Loucy (cell line): Measurements from ENCODE around the gene HS3ST5.

ENCODE experiments used
- H2AFZ ChIP-seq: fragments of 200-600 bp; sonication (generic); 2 replicates; pipeline ENCODE4 v1.6.0; 2016; ENCODE audit warnings: antibody characterized with exemption, mild to moderate bottlenecking, low read length, moderate library complexity
- H3F3A ChIP-seq: fragments of 200-600 bp; 2 replicates; pipeline ENCODE4 v1.6.0; 2016; ENCODE audit warnings: antibody characterized with exemption, low read depth, mild to moderate bottlenecking
- H3K27me3 ChIP-seq: fragments of 200-600 bp; sonication (generic); 2 replicates; pipeline ENCODE4 v1.6.1; 2014; ENCODE audit warnings: low read length, mild to moderate bottlenecking; ENCODE audit not compliant: insufficient read depth, poor library complexity, severe bottlenecking
- H3K36me3 ChIP-seq: fragments of 200-600 bp; sonication (generic); 2 replicates; pipeline ENCODE4 v1.6.1; 2016; ENCODE audit warnings: low read length; ENCODE audit not compliant: insufficient read depth
- H3K4me1 ChIP-seq: fragments of 200-600 bp; sonication (generic); 2 replicates; pipeline ENCODE4 v1.5.1; 2014; ENCODE audit warnings: low read length, mild to moderate bottlenecking; ENCODE audit not compliant: insufficient read depth, poor library complexity, severe bottlenecking
- H3K4me2 ChIP-seq: fragments of 200-600 bp; sonication (generic); 2 replicates; pipeline ENCODE4 v1.6.0; 2014; ENCODE audit warnings: antibody characterized with exemption, low read length, low read depth, mild to moderate bottlenecking; ENCODE audit not compliant: poor library complexity, severe bottlenecking
- H3K4me3 ChIP-seq: fragments of 200-600 bp; sonication (generic); 2 replicates; pipeline ENCODE4 v1.5.1; 2014; ENCODE audit warnings: low read length, mild to moderate bottlenecking, mixed read lengths; ENCODE audit not compliant: poor library complexity, severe bottlenecking
- H3K79me2 ChIP-seq: fragments of 200-600 bp; sonication (generic); 2 replicates; pipeline ENCODE4 v1.6.1; 2014; ENCODE audit warnings: low read length; ENCODE audit not compliant: insufficient read depth
- H3K9ac ChIP-seq: fragments of 200-600 bp; sonication (generic); 2 replicates; pipeline ENCODE4 v1.6.0; 2014; ENCODE audit warnings: mild to moderate bottlenecking, low read depth, low read length, moderate library complexity; ENCODE audit not compliant: poor library complexity, severe bottlenecking
- H3K9me2 ChIP-seq: fragments of 200-600 bp; sonication (generic); replicated peaks from 2 replicates; pipeline ENCODE4 v1.6.1; 2016; ENCODE audit warnings: low read depth, low read length, mixed read lengths
- H3K9me3 ChIP-seq: fragments of 200-600 bp; sonication (generic); 2 replicates; pipeline ENCODE4 v1.6.1; 2014; ENCODE audit warnings: mild to moderate bottlenecking, antibody characterized with exemption, low read length, low read depth; ENCODE audit not compliant: insufficient read depth
- H4K20me1 ChIP-seq: fragments of 200-600 bp; sonication (generic); 2 replicates; pipeline ENCODE4 v1.6.0; 2014; ENCODE audit warnings: antibody characterized with exemption, low read length, mild to moderate bottlenecking; ENCODE audit not compliant: insufficient read depth, poor library complexity, severe bottlenecking
- EZH2phosphoT487 ChIP-seq: fragments of 200-600 bp; IDR thresholded peaks from 2 replicates; pipeline ENCODE4 v1.6.1; 2018; ENCODE audit warnings: antibody characterized with exemption, mild to moderate bottlenecking, moderate library complexity, borderline replicate concordance
- TF ChIP-seq, protein P1 (sequence below): fragments of 200-600 bp; sonication (generic); conservative IDR thresholded peaks from 2 replicates; pipeline ENCODE4 v1.5.1; 2014; ENCODE audit warnings: mild to moderate bottlenecking, antibody characterized with exemption, low read length

Gene HS3ST5

DNA sequence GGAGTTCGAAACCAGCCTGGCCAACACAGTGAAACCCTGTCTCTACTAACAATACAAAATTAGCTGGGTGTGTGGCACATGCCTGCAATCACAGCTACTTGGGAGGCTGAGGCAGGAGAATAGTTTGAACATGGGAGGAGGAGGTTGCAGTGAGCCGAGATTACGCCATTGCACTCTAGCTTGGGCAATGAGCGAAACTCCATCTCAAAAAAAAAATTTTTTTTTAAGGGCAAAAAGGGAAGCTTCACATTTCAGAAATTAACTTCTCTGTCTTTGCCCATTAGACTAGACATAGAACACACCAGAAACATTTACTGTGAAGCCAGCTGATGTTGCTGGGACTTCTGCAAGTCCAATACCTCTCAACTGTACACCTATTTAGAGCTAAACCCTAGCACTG lies 281.1 kb downstream of the HS3ST5 start:
- Histone ChIP-seq H3K9me3 (no peaks in the 10 kb centered on the region), H3K4me1 (no peaks in the 10 kb centered on the region), H4K20me1 (no peaks in the 10 kb centered on the region), H3K36me3 (no peaks in the 10 kb centered on the region), H3K9me2 (no peaks in the 10 kb centered on the region), H3K9ac (no peak overlapping the region), H3F3A (no peaks in the 10 kb centered on the region), H2AFZ (no peak overlapping the region), H3K4me2 (no peak overlapping the region), H3K79me2 (no peaks in the 10 kb centered on the region), H3K4me3 (no peak overlapping the region), H3K27me3 (no peaks in the 10 kb centered on the region)
- no peak for TF ChIP-seq EZH2phosphoT487
- TF ChIP-seq, protein P1, sequence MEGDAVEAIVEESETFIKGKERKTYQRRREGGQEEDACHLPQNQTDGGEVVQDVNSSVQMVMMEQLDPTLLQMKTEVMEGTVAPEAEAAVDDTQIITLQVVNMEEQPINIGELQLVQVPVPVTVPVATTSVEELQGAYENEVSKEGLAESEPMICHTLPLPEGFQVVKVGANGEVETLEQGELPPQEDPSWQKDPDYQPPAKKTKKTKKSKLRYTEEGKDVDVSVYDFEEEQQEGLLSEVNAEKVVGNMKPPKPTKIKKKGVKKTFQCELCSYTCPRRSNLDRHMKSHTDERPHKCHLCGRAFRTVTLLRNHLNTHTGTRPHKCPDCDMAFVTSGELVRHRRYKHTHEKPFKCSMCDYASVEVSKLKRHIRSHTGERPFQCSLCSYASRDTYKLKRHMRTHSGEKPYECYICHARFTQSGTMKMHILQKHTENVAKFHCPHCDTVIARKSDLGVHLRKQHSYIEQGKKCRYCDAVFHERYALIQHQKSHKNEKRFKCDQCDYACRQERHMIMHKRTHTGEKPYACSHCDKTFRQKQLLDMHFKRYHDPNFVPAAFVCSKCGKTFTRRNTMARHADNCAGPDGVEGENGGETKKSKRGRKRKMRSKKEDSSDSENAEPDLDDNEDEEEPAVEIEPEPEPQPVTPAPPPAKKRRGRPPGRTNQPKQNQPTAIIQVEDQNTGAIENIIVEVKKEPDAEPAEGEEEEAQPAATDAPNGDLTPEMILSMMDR: no peak

DNA sequence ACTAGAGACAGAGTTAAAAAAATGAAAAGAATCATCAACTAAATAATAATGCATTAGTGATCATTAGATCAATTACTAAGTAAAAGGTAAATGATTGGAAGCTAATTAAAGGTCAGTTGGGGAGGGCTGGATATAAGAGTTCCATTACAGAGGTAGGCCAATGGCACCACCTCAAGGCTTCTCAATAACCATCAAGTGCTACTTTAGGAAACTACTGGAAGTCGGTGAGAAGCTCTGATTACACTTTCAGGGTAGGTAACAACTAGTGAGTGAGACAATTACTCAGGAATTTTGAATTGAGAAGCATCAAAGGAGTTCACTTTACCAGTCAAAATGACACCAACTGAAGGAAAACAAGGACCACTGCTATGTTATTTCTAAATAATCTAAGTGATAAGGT lies 281.7 kb downstream of the HS3ST5 start:
- no peaks in the 10 kb centered on the region for H3K9me2 ChIP-seq
- H3K27me3 ChIP-seq: no peaks in the 10 kb centered on the region
- H3K36me3 ChIP-seq: no peaks in the 10 kb centered on the region
- H3K4me3 ChIP-seq: no peak overlapping the region
- no peak overlapping the region for H3K4me2 ChIP-seq
- H3F3A ChIP-seq: no peaks in the 10 kb centered on the region
- H3K79me2 ChIP-seq: no peaks in the 10 kb centered on the region
- no peaks in the 10 kb centered on the region for H3K4me1 ChIP-seq
- H3K9me3 ChIP-seq: no peaks in the 10 kb centered on the region
- H2AFZ ChIP-seq: no peak overlapping the region
- no peaks in the 10 kb centered on the region for H4K20me1 ChIP-seq
- no peak overlapping the region for H3K9ac ChIP-seq
- TF ChIP-seq EZH2phosphoT487: no peak
- TF ChIP-seq, protein P1: no peak

DNA sequence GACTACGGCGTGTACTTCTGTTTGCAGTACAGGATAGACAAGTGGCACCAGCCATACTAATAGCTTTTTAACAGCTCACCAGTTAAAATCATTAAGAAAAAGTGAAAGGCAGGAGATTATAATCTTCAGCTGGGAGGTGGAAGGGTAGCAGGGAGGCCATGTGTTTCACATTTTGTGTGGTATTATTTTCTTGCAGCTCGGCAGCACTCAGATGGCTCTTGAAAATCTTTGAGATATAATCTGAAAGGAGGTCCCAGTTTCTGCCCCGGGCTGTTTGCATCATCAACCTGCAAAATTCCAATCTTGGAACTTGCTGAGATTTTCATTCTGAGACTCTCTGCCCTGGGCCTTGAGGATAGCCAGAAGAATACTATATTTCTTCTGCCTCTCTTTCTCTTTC lies 284.4 kb downstream of the HS3ST5 start:
- no peaks in the 10 kb centered on the region for H3K27me3 ChIP-seq

More for the DNA sequence above, 284.4 kb downstream of the HS3ST5 start:
- H2AFZ ChIP-seq: no peak overlapping the region
- no peaks in the 10 kb centered on the region for H3K4me1 ChIP-seq
- no peak overlapping the region for H3K9ac ChIP-seq
- H3K36me3 ChIP-seq: no peaks in the 10 kb centered on the region
- no peaks in the 10 kb centered on the region for H3K9me2 ChIP-seq
- H3K4me3 ChIP-seq: no peak overlapping the region
- no peaks in the 10 kb centered on the region for H4K20me1 ChIP-seq
- no peak overlapping the region for H3K4me2 ChIP-seq
- no peaks in the 10 kb centered on the region for H3K9me3 ChIP-seq
- no peaks in the 10 kb centered on the region for H3K79me2 ChIP-seq
- H3F3A ChIP-seq: no peaks in the 10 kb centered on the region
- TF ChIP-seq, protein P1: no peak
- no peak for TF ChIP-seq EZH2phosphoT487
